ENCODE data around the gene CTH. TPM values are rescaled to one million over a fixed set of nuclear protein-coding genes. Genes with fewer than 3 reads are reported as not detected.
A peak's percentile ranks its signal among the peaks of the same experiment; 100 is the strongest.

Gene CTH
- total and polyA plus RNA-seq, 2 donors from 2014 or later, result 6.5 to 7.5 TPM

DNA sequence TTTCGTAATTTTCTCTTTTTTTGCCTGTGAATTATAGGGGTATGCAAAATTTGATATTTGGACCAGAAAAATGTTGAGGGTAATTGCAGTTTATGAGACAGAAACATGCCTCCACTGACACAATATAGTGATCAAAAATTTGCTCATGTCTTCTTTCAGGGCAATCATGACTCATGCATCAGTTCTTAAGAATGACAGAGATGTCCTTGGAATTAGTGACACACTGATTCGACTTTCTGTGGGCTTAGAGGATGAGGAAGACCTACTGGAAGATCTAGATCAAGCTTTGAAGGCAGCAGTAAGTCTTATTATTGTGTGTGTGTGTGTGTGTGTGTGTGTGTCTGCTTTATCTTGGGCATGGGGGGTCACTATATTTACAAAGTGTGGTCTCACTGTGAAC is 27.5 kb downstream of the CTH start:
- Histone ChIP-seq H3K27me3 (ENCODE audit: control insufficient read depth, insufficient read depth, low read length) (no peaks in the 10 kb centered on the region), H3K27ac (ENCODE audit: low read depth in 2 of 2, low read length in 2 of 2) (no peak overlapping the region), H3K4me3 (ENCODE audit: low read length in 3 of 3) (no peak overlapping the region), H3K36me3 (ENCODE audit: control insufficient read depth in 2 of 3, insufficient read depth in 3 of 3, low read length in 3 of 3) (peaks cover 0 to 3% (median 2%) of the 10 kb centered on the region in 3 donors), H3K4me1 (ENCODE audit: control insufficient read depth in 2 of 3, insufficient read depth in 2 of 3, low read depth in 1 of 3, low read length in 3 of 3) (no peaks in the 10 kb centered on the region), H3K9me3 (ENCODE audit: control insufficient read depth in 2 of 3, insufficient read depth in 1 of 3, low read length in 3 of 3) (no peaks in the 10 kb centered on the region), H3K9ac (ENCODE audit: low read length in 3 of 3) (no peak overlapping the region)
- DNase-seq (no peak), FAIRE-seq (no peak)
- TF ChIP-seq, protein P1, sequence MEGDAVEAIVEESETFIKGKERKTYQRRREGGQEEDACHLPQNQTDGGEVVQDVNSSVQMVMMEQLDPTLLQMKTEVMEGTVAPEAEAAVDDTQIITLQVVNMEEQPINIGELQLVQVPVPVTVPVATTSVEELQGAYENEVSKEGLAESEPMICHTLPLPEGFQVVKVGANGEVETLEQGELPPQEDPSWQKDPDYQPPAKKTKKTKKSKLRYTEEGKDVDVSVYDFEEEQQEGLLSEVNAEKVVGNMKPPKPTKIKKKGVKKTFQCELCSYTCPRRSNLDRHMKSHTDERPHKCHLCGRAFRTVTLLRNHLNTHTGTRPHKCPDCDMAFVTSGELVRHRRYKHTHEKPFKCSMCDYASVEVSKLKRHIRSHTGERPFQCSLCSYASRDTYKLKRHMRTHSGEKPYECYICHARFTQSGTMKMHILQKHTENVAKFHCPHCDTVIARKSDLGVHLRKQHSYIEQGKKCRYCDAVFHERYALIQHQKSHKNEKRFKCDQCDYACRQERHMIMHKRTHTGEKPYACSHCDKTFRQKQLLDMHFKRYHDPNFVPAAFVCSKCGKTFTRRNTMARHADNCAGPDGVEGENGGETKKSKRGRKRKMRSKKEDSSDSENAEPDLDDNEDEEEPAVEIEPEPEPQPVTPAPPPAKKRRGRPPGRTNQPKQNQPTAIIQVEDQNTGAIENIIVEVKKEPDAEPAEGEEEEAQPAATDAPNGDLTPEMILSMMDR (IDR thresholded peaks at IDR 0.05; ENCODE audit: borderline replicate concordance, extremely low read depth, insufficient read depth), result no peak
- intact Hi-C loops (cut with DNase I), result no loop called here

- no peak overlapping the region for H3K4me3 ChIP-seq (ENCODE audit: low read length in 3 of 3)
- H3K4me1 ChIP-seq (ENCODE audit: control insufficient read depth in 2 of 3, insufficient read depth in 2 of 3, low read depth in 1 of 3, low read length in 3 of 3), result no peaks in the 10 kb centered on the region
- no peak overlapping the region for H3K27ac ChIP-seq (ENCODE audit: low read depth in 2 of 2, low read length in 2 of 2)
- FAIRE-seq, result no peak
- no peak for DNase-seq
- H3K27me3 ChIP-seq (ENCODE audit: control insufficient read depth, insufficient read depth, low read length), result no peaks in the 10 kb centered on the region
- H3K36me3 ChIP-seq (ENCODE audit: control insufficient read depth in 2 of 3, insufficient read depth in 3 of 3, low read length in 3 of 3), result peaks cover 0 to 2% (median 0%) of the 10 kb centered on the region in 3 donors
- H3K9ac ChIP-seq (ENCODE audit: low read length in 3 of 3), result no peak overlapping the region
- no peaks in the 10 kb centered on the region for H3K9me3 ChIP-seq (ENCODE audit: control insufficient read depth in 2 of 3, insufficient read depth in 1 of 3, low read length in 3 of 3)
- intact Hi-C loops (cut with DNase I), result no loop called here
- TF ChIP-seq, protein P1 (IDR thresholded peaks at IDR 0.05; ENCODE audit: borderline replicate concordance, extremely low read depth, insufficient read depth), result no peak
These were observed 29.7 kb downstream of the CTH start for GRCh38 chr1:70440642-70441391.

- H3K27me3 ChIP-seq (ENCODE audit: control insufficient read depth, insufficient read depth, low read length), result no peaks in the 10 kb centered on the region
- FAIRE-seq (no peak), DNase-seq (peak in 1 of 5 donors; percentile 18)
- H3K36me3 ChIP-seq (ENCODE audit: control insufficient read depth in 2 of 3, insufficient read depth in 3 of 3, low read length in 3 of 3), result peaks cover 0 to 2% (median 0%) of the 10 kb centered on the region in 3 donors
- H3K9me3 ChIP-seq (ENCODE audit: control insufficient read depth in 2 of 3, insufficient read depth in 1 of 3, low read length in 3 of 3), result no peaks in the 10 kb centered on the region
- TF ChIP-seq, protein P1 (IDR thresholded peaks at IDR 0.05; ENCODE audit: borderline replicate concordance, extremely low read depth, insufficient read depth), result no peak
- H3K4me3 ChIP-seq (ENCODE audit: low read length in 3 of 3), result no peak overlapping the region
- H3K9ac ChIP-seq (ENCODE audit: low read length in 3 of 3), result no peak overlapping the region
- H3K27ac ChIP-seq (ENCODE audit: low read depth in 2 of 2, low read length in 2 of 2), result no peak overlapping the region
- H3K4me1 ChIP-seq (ENCODE audit: control insufficient read depth in 2 of 3, insufficient read depth in 2 of 3, low read depth in 1 of 3, low read length in 3 of 3), result no peaks in the 10 kb centered on the region
- intact Hi-C loops (cut with DNase I), result no loop called here
These were observed 30.4 kb downstream of the CTH start for GRCh38 chr1:70441392-70442035.

Measured in kidney (tissue), 14 donors.